H1 (cell line): Measurements from ENCODE around the gene RGCC. TPM values are rescaled to one million over a fixed set of nuclear protein-coding genes. Genes with fewer than 3 reads are reported as not detected.

Experiments used
- CTCF ChIA-PET: fragments of 300-600 bp; sonication (Branson Sonifier 250); formaldehyde crosslinking; loops from one replicate; lab custom pipeline; 2021; ENCODE audit not compliant: partially characterized antibody; lab: Charles Lee
- POLR2A ChIA-PET: fragments of 300-600 bp; sonication (Branson Sonifier 250); formaldehyde crosslinking; loops from one replicate; lab custom pipeline; 2021; ENCODE audit warnings: inconsistent platforms; ENCODE audit not compliant: partially characterized antibody; lab: Charles Lee
- DNase-seq, 2 experiments: peaks; one replicate each; pipeline versions ENCODE4 v3.0.0 to v3.0.0-alpha.2; 2010 to 2022; ENCODE audit warnings: low spot score in 2 of 2, low read depth in 1 of 2, mixed read lengths in 1 of 2
- FAIRE-seq: peaks from 2 replicates; lab custom pipeline; 2011; peaks lifted over from hg19 to GRCh38; lab: Jason Lieb, UNC
- H2AFZ ChIP-seq: 2 replicates; pipeline ENCODE4 v1.8.1; 2012; ENCODE audit warnings: low read length, inconsistent platforms
- H2AK5ac ChIP-seq: 2 replicates; pipeline ENCODE4 v1.6.1; 2013; ENCODE audit warnings: low read depth, low read length
- H2BK120ac ChIP-seq: replicated peaks from 2 replicates; pipeline ENCODE3; 2013; ENCODE audit warnings: low read depth, low read length, inconsistent platforms
- H2BK12ac ChIP-seq: 2 replicates; pipeline ENCODE4 v1.6.1; 2013; ENCODE audit warnings: low read depth, low read length
- H2BK15ac ChIP-seq: 2 replicates; pipeline ENCODE4 v1.6.1; 2013; ENCODE audit warnings: low read length
- H2BK20ac ChIP-seq: 2 replicates; pipeline ENCODE4 v1.6.1; 2013; ENCODE audit warnings: low read length
- H2BK5ac ChIP-seq: 2 replicates; pipeline ENCODE4 v1.6.1; 2013; ENCODE audit warnings: low read depth, low read length
- H3K14ac ChIP-seq: 2 replicates; pipeline ENCODE4 v1.6.1; 2013; ENCODE audit warnings: inconsistent platforms; ENCODE audit not compliant: insufficient read length
- H3K18ac ChIP-seq: 2 replicates; pipeline ENCODE4 v1.6.1; 2013; ENCODE audit warnings: low read length; ENCODE audit errors: extremely low read depth
- H3K23ac ChIP-seq: 2 replicates; pipeline ENCODE4 v1.6.1; 2013; ENCODE audit warnings: inconsistent platforms; ENCODE audit not compliant: insufficient read length
- H3K23me2 ChIP-seq: 2 replicates; pipeline ENCODE4 v1.6.1; 2013; ENCODE audit warnings: low read depth, low read length
- H3K27ac ChIP-seq: 2 replicates; pipeline ENCODE4 v1.6.1; 2011; ENCODE audit warnings: low read depth, low read length, inconsistent platforms
- H3K27me3 ChIP-seq, 4 experiments: replicated peaks in 1 of 4; 1 replicate in 1 of 4; 2 replicates in 3 of 4; pipeline versions ENCODE4 v1.6.1 to v1.8.1; 2011 to 2013; ENCODE audit warnings: low read length in 3 of 4, mild to moderate bottlenecking in 3 of 4, inconsistent platforms in 2 of 4, mixed read lengths in 2 of 4, moderate library complexity in 1 of 4; ENCODE audit not compliant: control insufficient read depth in 3 of 4, insufficient read depth in 3 of 4; ENCODE audit errors: extremely low read depth in 1 of 4
- H3K36me3 ChIP-seq, 4 experiments: 2 replicates each; pipeline versions ENCODE4 v1.6.1 to v1.8.1; 2011 to 2013; ENCODE audit warnings: mild to moderate bottlenecking in 4 of 4, low read length in 3 of 4, moderate library complexity in 2 of 4, control low read depth in 1 of 4, inconsistent platforms in 1 of 4; ENCODE audit not compliant: insufficient read depth in 4 of 4, control insufficient read depth in 2 of 4
- H3K4ac ChIP-seq: replicated peaks from 2 replicates; pipeline ENCODE3; 2013; ENCODE audit warnings: low read length, low read depth, mixed read lengths, inconsistent platforms; ENCODE audit not compliant: insufficient read length
- H3K4me1 ChIP-seq, 4 experiments: replicated peaks in 1 of 4; 1 replicate in 1 of 4; 2 replicates in 3 of 4; pipeline versions ENCODE4 v1.6.1 to v1.8.1; 2011 to 2013; ENCODE audit warnings: low read length in 3 of 4, inconsistent platforms in 2 of 4, mixed read lengths in 1 of 4; ENCODE audit not compliant: insufficient read depth in 4 of 4, control insufficient read depth in 3 of 4
- H3K4me2 ChIP-seq, 2 experiments: 2 replicates each; pipeline versions ENCODE4 v1.6.1 to v1.8.1; 2011 to 2013; ENCODE audit warnings: low read depth in 2 of 2, low read length in 2 of 2, control low read depth in 1 of 2, inconsistent platforms in 1 of 2, mild to moderate bottlenecking in 1 of 2; ENCODE audit not compliant: insufficient read depth in 1 of 2
- H3K4me3 ChIP-seq, 4 experiments: fragments of 200-600, 300-600 bp in 1 of 4; sonication (generic), shearing (Covaris generic), sonication (Bioruptor Twin) in 1 of 4; 2 replicates each; pipeline versions ENCODE4 v1.5.1 to v1.8.1; 2011 to 2016; ENCODE audit warnings: low read length in 4 of 4, low read depth in 3 of 4, control low read depth in 2 of 4, inconsistent platforms in 2 of 4, mild to moderate bottlenecking in 2 of 4, mixed read lengths in 1 of 4, moderate library complexity in 1 of 4; ENCODE audit not compliant: insufficient read depth in 2 of 4; ENCODE audit errors: extremely low read depth in 1 of 4
- H3K56ac ChIP-seq: replicated peaks from 2 replicates; pipeline ENCODE3; 2013; ENCODE audit warnings: low read depth, mild to moderate bottlenecking, mixed read lengths, low read length, inconsistent platforms; ENCODE audit not compliant: insufficient read length
- H3K79me1 ChIP-seq: 2 replicates; pipeline ENCODE4 v1.6.1; 2013; ENCODE audit warnings: low read depth, low read length, control low read depth
- H3K79me2 ChIP-seq, 2 experiments: 2 replicates each; pipeline versions ENCODE4 v1.6.1 to v1.8.1; 2012 to 2013; ENCODE audit warnings: low read length in 2 of 2, mild to moderate bottlenecking in 2 of 2, inconsistent platforms in 1 of 2; ENCODE audit not compliant: insufficient read depth in 2 of 2, control insufficient read depth in 1 of 2
- H3K9ac ChIP-seq, 4 experiments: replicated peaks in 1 of 4; 1 replicate in 1 of 4; 2 replicates in 3 of 4; pipeline versions ENCODE4 v1.6.1 to v1.8.1; 2011 to 2013; ENCODE audit warnings: low read depth in 3 of 4, low read length in 3 of 4, control low read depth in 2 of 4, mild to moderate bottlenecking in 2 of 4, moderate library complexity in 2 of 4, inconsistent platforms in 1 of 4; ENCODE audit errors: extremely low read depth in 1 of 4
- H3K9me3 ChIP-seq, 2 experiments: 2 replicates each; pipeline versions ENCODE4 v1.6.1 to v1.8.1; 2012 to 2013; ENCODE audit warnings: mild to moderate bottlenecking in 2 of 2, moderate library complexity in 2 of 2, control low read depth in 1 of 2, inconsistent platforms in 1 of 2, low read depth in 1 of 2, low read length in 1 of 2, mixed read lengths in 1 of 2; ENCODE audit not compliant: insufficient read depth in 2 of 2
- H4K20me1 ChIP-seq, 2 experiments: replicated peaks in 1 of 2; 2 replicates each; pipeline versions ENCODE3 to v1.8.1; 2011 to 2013; ENCODE audit warnings: inconsistent platforms in 2 of 2, low read length in 2 of 2, mild to moderate bottlenecking in 1 of 2; ENCODE audit not compliant: insufficient read depth in 2 of 2, control insufficient read depth in 1 of 2
- H4K5ac ChIP-seq: 2 replicates; pipeline ENCODE4 v1.6.1; 2013; ENCODE audit warnings: low read length, low read depth, mixed read lengths, inconsistent platforms; ENCODE audit not compliant: insufficient read length
- H4K8ac ChIP-seq: 2 replicates; pipeline ENCODE4 v1.8.0; 2013; ENCODE audit warnings: mild to moderate bottlenecking, moderate library complexity, low read length, inconsistent platforms; ENCODE audit not compliant: insufficient read depth; ENCODE audit errors: extremely low read depth
- H4K91ac ChIP-seq: replicated peaks from 2 replicates; pipeline ENCODE3; 2013; ENCODE audit warnings: low read length, mixed read lengths, inconsistent platforms; ENCODE audit not compliant: insufficient read length
- FOSL1 ChIP-seq: IDR thresholded peaks from 2 replicates; pipeline ENCODE4 v1.6.1; 2011; ENCODE audit warnings: mild to moderate bottlenecking, low read depth, low read length, moderate library complexity; ENCODE audit not compliant: insufficient read depth
- SP1 ChIP-seq: IDR thresholded peaks from 2 replicates; pipeline ENCODE4 v1.6.1; 2011; ENCODE audit warnings: low read depth, low read length
- YY1 ChIP-seq: IDR thresholded peaks from 2 replicates; pipeline ENCODE4 v1.6.1; 2011; ENCODE audit warnings: low read depth, mild to moderate bottlenecking, low read length
- WGBS, 2 experiments: shearing (Covaris generic) in 1 of 2; methylation state at CpG; one replicate each; pipeline versions ENCODE4 v1.1.6 to v1.1.7; 2013 to 2015; ENCODE audit warnings: low lambda C conversion rate in 2 of 2, mixed read lengths in 2 of 2, inconsistent platforms in 1 of 2, low coverage in 1 of 2, missing lambda C conversion rate in 1 of 2; ENCODE audit not compliant: insufficient replicate concordance in 2 of 2, insufficient coverage in 1 of 2, insufficient read length in 1 of 2; ENCODE audit errors: extremely low coverage in 1 of 2, missing lambda C conversion rate in 1 of 2; 5-methylcytosine and 5-hydroxymethylcytosine counted together
- polyA plus RNA-seq, 7 experiments: library from polyadenylated mRNA; depleted of rRNA in 3 of 7; stranded (reverse) in 5 of 7; unstranded in 2 of 7; fragments of >200 nt in 5 of 7; fragments of 200-250 nt in 2 of 7; gene quantifications; 1 replicate in 5 of 7; 2 replicates in 1 of 7; 4 replicates in 1 of 7; pipeline versions ENCODE4 v1.2.1 to v1.2.3, GENCODE V29; 2011 to 2013; ENCODE audit warnings: missing spikeins in 2 of 7, mixed read lengths in 2 of 7
- total RNA-seq: library from RNA; stranded (reverse); fragmentation: NEBNext Ultra II Directional; extraction: Animal tissue kit (Norgen Biotek cat#: 25700); gene quantifications from 2 replicates; pipeline ENCODE4 v1.2.1, GENCODE V29; 2021

The RGCC gene
- total and polyA plus RNA-seq, 2 of the 8 experiments (the other 6 are each of a cell fraction or from before 2014, with no cell fraction given), result 0.41 TPM; not detected in 1

DNA sequence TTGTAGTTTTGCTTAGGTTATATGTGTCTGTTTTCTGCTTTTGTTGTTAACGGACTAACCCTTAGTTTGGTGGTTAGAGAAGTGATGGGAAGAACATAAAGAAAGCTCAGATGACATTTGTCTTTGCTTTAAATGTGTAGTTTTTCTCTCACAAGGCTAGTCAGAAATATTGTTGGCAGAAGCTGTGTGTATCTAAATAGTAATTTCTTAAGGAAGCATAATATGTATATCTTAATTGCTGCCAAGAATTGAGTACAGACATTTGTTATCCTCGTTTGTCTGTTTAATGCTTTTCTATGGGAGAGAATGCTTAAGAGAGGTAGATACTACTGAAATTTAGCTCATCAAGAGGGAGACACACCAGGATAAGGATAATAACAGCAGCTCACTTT is 2.7 kb downstream of the RGCC start:
- FAIRE-seq, result no peak
- no peak overlapping the region for H3K9ac ChIP-seq

More for the DNA sequence above, 2.7 kb downstream of the RGCC start:
- H3K4me3 ChIP-seq, result no peak overlapping the region
- H2BK20ac ChIP-seq, result no peak overlapping the region
- H3K79me1 ChIP-seq, result no peaks in the 10 kb centered on the region
- no peak for DNase-seq
- H4K20me1 ChIP-seq, result peaks cover 3% of the 10 kb centered on the region in 2 experiments
- H4K5ac ChIP-seq, result no peak overlapping the region
- no peak overlapping the region for H4K91ac ChIP-seq
- no peak overlapping the region for H3K4me2 ChIP-seq
- POLR2A ChIA-PET, result interaction anchor here (1.2 kb wide), 2 partner anchors 8 to 47 kb away, joined by 3 read pairs; no protein-coding TSS in a partner anchor
- no peak overlapping the region for H3K23ac ChIP-seq
- H3K23me2 ChIP-seq, result peaks cover 9% of the 10 kb centered on the region; the same call in 1 of the 2 replicates
- TF ChIP-seq YY1 (no peak), FOSL1 (no peak), SP1 (no peak)
- no peaks in the 10 kb centered on the region for H3K36me3 ChIP-seq
- H3K79me2 ChIP-seq, result no peaks in the 10 kb centered on the region
- H3K4me1 ChIP-seq, result peaks cover 0 to 4% (median 2%) of the 10 kb centered on the region in 4 experiments; a peak in 3 of 7 replicates
- CTCF ChIA-PET, result interaction anchor here (0.6 to 4.2 kb wide), 13 partner anchors 10 to 654 kb away, joined by 3 to 35 read pairs (median 4); no protein-coding TSS in a partner anchor
- no peaks in the 10 kb centered on the region for H3K9me3 ChIP-seq
- 90% methylated on average over 2 of the region's 2 CpGs; no CpG with 5 or more reads in 1 of the 2 experiments for WGBS, 2 experiments
- no peak overlapping the region for H2BK12ac ChIP-seq
- no peak overlapping the region for H2BK120ac ChIP-seq
- H3K27me3 ChIP-seq, result peaks cover 29 to 53% (median 45%) of the 10 kb centered on the region in 4 experiments
- H3K56ac ChIP-seq, result no peak overlapping the region
- H3K4ac ChIP-seq, result no peak overlapping the region
- no peak overlapping the region for H3K14ac ChIP-seq
- no peak overlapping the region for H2AK5ac ChIP-seq
- H2BK5ac ChIP-seq, result no peak overlapping the region
- no peak overlapping the region for H3K27ac ChIP-seq
- no peak overlapping the region for H4K8ac ChIP-seq
- H2AFZ ChIP-seq, result no peak overlapping the region
- no peak overlapping the region for H2BK15ac ChIP-seq
- no peak overlapping the region for H3K18ac ChIP-seq
